IgD-negative memory B cell (primary cell): ENCODE measurements around the gene GPR179. TPM values are rescaled to one million over a fixed set of nuclear protein-coding genes. Genes with fewer than 3 reads are reported as not detected.
A peak's percentile ranks its signal among the peaks of the same experiment; 100 is the strongest.

Experiments
- H3K27ac Mint-ChIP-seq, 3 donors: one replicate each; pipeline ENCODE4 v1.8.0; 2020 to 2022; ENCODE audit warnings: mild to moderate bottlenecking in 3 of 3, mixed read lengths in 3 of 3, moderate library complexity in 1 of 3
- H3K27me3 Mint-ChIP-seq: one replicate; pipeline ENCODE4 v1.8.0; 2021; ENCODE audit warnings: mixed read lengths
- H3K36me3 Mint-ChIP-seq: one replicate; pipeline ENCODE4 v1.8.0; 2020; ENCODE audit warnings: mild to moderate bottlenecking, mixed read lengths
- H3K4me1 Mint-ChIP-seq, 3 donors: one replicate each; pipeline ENCODE4 v1.8.0; 2020 to 2022; ENCODE audit warnings: mixed read lengths in 3 of 3, mild to moderate bottlenecking in 1 of 3
- H3K4me3 Mint-ChIP-seq, 4 donors: one replicate each; pipeline ENCODE4 v1.8.0; 2020 to 2022; ENCODE audit warnings: mild to moderate bottlenecking in 4 of 4, mixed read lengths in 4 of 4, moderate library complexity in 3 of 4
- H3K9me3 Mint-ChIP-seq, 3 donors: one replicate each; pipeline ENCODE4 v1.8.0; 2020 to 2021; ENCODE audit warnings: mixed read lengths in 3 of 3, mild to moderate bottlenecking in 1 of 3
- polyA plus RNA-seq: library from polyadenylated mRNA; unstranded; fragments of 300-500 nt; fragmentation: Illumina TruSeq; gene quantifications from one replicate; pipeline ENCODE4 v1.2.3, GENCODE V29; 2021

The GPR179 gene
- polyA plus RNA-seq, 1 donor from 2014 or later = not detected

DNA sequence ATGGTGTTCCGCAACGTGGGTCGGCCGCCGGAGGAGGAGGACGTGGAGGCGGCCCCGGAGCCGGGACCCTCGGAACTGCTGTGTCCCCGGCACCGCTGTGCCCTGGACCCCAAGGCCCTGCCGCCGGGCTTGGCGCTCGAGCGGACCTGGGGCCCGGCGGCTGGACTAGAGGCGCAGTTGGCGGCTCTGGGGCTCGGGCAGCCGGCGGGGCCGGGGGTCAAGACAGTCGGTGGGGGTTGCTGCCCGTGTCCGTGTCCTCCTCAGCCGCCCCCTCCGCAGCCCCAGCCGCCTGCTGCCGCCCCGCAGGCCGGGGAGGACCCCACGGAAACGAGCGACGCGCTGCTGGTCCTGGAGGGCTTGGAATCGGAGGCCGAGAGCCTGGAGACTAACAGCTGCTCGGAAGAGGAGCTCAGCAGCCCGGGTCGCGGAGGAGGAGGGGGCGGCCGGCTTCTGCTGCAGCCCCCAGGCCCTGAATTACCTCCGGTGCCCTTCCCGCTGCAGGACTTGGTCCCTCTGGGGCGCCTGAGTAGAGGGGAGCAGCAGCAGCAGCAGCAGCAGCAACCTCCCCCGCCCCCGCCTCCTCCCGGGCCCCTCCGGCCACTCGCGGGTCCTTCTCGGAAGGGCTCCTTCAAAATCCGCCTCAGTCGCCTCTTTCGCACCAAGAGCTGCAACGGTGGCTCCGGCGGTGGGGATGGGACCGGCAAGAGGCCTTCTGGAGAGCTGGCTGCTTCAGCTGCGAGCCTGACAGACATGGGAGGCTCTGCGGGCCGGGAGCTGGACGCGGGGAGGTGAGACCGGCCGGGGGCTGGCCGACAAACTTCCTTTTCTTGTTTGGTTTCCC, 8.7 kb upstream of the GPR179 start:
- Mint-ChIP-seq H3K4me1 (peaks cover 28 to 38% (median 34%) of the 10 kb centered on the region in 3 donors), H3K4me3 (peak overlapping the region; percentile 83 to 95 (median 94)), H3K36me3 (peaks cover 4% of the 10 kb centered on the region), H3K27me3 (no peaks in the 10 kb centered on the region), H3K9me3 (no peaks in the 10 kb centered on the region), H3K27ac (peak overlapping the region; percentile 31 to 69 (median 62))

DNA sequence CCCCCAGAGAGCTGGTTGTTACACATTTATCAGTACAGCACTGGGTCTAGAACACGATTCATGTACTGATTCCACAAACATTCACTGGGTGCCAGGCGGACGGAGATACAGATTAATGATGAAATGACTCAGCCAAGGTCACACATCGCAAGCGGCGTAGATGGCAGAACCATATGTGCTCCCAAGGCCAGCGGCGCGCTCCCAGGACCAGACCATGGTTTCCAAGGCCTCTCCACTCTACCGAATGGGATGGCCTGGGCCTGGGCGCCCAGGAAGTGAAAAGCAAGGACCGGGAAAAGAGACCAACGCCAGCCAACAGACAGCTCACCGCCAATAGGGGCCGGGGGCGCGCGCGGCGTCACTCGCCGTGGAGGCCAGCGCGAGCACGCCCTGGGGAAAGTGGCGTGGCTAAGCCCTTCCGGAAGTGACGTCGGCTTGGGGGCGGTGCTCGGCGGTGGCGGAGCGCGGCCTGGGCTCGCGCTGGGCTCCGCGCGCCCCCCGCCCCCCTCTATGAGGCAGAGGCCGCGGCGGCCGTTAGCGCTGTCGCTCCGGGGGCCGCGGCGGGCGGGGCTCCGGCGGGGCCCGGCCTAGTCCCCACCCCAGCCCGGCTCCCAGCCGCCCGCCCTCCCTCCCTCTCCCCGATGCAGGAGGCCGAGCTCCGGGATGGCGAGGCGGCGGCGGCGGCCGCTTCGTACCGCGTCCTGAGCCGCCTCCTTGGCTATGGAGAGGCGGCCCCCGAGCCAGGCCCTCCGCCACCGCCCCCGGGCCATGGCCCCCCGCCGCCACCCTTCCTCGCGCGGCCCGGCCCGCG, 7.9 kb upstream of the GPR179 start, which contains the start of gene SOCS7:
Gene SOCS7, plus strand, starts transcription at position 433 of the 811 bp plus-strand sequence. Its CDS starts 209 bp downstream, at position 642.
- H3K27ac Mint-ChIP-seq = peak within 1 kb of the TSS; percentile 62 to 96 (median 69)
- no peaks in the 10 kb centered on the region for H3K9me3 Mint-ChIP-seq
- H3K27me3 Mint-ChIP-seq = no peaks in the 10 kb centered on the region
- H3K36me3 Mint-ChIP-seq = peaks cover 1% of the 10 kb centered on the region
- H3K4me1 Mint-ChIP-seq = peaks cover 23 to 34% (median 29%) of the 10 kb centered on the region in 3 donors
- H3K4me3 Mint-ChIP-seq = peak within 1 kb of the TSS; percentile 93 to 100 (median 98)

DNA sequence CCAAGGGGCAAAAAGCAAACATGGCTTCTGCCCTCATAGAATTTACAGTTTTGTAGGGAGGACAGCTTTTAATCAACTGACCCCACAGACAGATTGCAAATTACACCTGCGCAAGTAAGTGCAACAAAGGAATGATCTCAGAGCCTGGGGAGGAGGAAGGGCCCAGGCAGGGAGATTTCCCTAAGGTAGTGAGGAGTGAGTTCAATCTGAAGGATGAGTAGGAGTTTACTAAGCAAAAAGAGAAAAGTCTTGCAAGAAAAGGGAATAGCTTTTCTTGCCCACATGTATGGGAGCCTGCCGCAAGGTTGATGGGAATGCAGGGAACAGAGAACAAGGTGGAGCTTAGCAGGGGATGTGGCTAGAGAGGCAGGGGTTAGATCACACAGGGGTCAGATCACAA, 6.3 kb upstream of the GPR179 start:
- H3K9me3 Mint-ChIP-seq = no peaks in the 10 kb centered on the region
- peak overlapping the region in 3 of 4 donors; percentile 58 to 85 (median 70) for H3K4me3 Mint-ChIP-seq
- peak overlapping the region in 1 of 3 donors; percentile 23 for H3K27ac Mint-ChIP-seq
- H3K36me3 Mint-ChIP-seq = peaks cover 1% of the 10 kb centered on the region
- H3K4me1 Mint-ChIP-seq = peaks cover 16 to 29% (median 28%) of the 10 kb centered on the region in 3 donors
- peaks cover 1% of the 10 kb centered on the region for H3K27me3 Mint-ChIP-seq

DNA sequence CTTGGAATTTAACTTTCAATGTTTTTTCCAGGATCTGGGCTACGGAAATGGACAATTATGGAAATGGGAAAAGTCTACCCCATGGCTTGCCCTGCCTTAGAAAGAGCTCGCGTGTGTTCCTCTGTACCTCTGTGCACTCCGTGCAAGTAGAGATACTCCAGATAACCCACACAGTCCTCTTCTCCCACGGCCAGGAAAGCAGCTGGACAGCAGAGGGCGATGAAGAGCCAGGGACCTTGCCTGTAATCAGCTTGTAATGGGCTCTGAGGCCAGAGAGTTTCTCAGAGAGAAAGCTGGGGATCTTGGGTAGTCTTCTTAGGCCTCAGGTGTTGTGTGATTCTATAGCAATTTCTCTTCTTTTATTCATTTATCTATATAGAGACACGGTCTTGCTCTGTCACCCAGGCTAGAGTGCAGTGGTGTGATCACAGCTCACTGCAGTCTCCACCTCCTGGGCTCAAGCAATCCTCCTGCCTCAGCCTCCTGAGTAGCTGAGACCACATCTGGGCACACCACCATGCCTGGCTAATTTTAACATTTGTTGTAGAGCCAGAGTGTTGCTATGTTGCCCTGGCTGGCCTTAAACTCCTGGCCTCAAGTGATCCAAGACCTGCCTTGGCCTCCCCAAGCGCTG, 5.5 kb upstream of the GPR179 start:
- no peaks in the 10 kb centered on the region for H3K9me3 Mint-ChIP-seq
- peaks cover 3% of the 10 kb centered on the region for H3K36me3 Mint-ChIP-seq
- H3K4me1 Mint-ChIP-seq = peaks cover 9 to 23% (median 20%) of the 10 kb centered on the region in 3 donors
- peaks cover 1% of the 10 kb centered on the region for H3K27me3 Mint-ChIP-seq
- peak overlapping the region in 3 of 4 donors; percentile 5 to 85 (median 49) for H3K4me3 Mint-ChIP-seq
- H3K27ac Mint-ChIP-seq = peak overlapping the region in 1 of 3 donors; percentile 23

DNA sequence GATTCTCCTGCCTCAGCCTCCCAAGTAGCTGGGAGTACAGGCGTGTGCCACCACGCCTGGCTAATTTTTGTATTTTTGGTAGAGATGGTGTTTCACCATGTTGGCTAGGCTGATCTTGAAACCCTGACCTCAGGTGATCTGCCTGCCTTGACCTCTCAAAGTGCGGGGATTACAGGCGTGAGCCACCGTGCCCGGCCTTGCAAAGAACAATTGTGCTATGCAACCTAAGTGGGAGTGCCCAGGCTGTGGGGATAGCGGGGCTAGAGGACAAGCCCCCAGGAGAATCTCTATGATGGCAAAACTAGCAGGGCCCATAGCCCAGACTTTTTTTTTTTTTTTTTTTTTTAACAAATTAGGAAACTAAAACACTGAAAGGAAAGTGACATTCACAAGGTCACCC, 2.0 kb upstream of the GPR179 start:
- H3K36me3 Mint-ChIP-seq = peaks cover 3% of the 10 kb centered on the region
- peaks cover 4 to 8% (median 5%) of the 10 kb centered on the region in 3 donors for H3K4me1 Mint-ChIP-seq
- no peaks in the 10 kb centered on the region for H3K9me3 Mint-ChIP-seq
- no peak overlapping the region for H3K4me3 Mint-ChIP-seq
- H3K27ac Mint-ChIP-seq = no peak overlapping the region
- peaks cover 1% of the 10 kb centered on the region for H3K27me3 Mint-ChIP-seq

DNA sequence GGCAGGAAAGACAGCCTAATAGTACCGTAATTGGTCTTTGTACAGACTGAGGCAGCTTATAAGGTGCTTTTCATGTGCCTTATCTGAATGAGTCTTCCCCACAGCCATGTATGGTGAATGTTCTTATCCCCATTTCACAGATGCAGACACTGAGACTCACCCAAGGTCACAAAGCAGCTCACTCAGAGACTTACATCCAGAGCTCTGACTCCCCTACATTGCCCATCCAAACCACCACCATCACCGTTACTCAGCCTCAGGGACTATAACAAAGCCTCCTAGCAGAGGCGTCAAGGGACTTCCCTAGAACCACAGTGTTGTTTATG, 627 bp upstream of the GPR179 start:
- peaks cover 1% of the 10 kb centered on the region for H3K27me3 Mint-ChIP-seq
- peaks cover 4 to 6% (median 5%) of the 10 kb centered on the region in 3 donors for H3K4me1 Mint-ChIP-seq
- no peaks in the 10 kb centered on the region for H3K9me3 Mint-ChIP-seq
- H3K4me3 Mint-ChIP-seq = no peak overlapping the region
- peaks cover 3% of the 10 kb centered on the region for H3K36me3 Mint-ChIP-seq
- no peak overlapping the region for H3K27ac Mint-ChIP-seq

DNA sequence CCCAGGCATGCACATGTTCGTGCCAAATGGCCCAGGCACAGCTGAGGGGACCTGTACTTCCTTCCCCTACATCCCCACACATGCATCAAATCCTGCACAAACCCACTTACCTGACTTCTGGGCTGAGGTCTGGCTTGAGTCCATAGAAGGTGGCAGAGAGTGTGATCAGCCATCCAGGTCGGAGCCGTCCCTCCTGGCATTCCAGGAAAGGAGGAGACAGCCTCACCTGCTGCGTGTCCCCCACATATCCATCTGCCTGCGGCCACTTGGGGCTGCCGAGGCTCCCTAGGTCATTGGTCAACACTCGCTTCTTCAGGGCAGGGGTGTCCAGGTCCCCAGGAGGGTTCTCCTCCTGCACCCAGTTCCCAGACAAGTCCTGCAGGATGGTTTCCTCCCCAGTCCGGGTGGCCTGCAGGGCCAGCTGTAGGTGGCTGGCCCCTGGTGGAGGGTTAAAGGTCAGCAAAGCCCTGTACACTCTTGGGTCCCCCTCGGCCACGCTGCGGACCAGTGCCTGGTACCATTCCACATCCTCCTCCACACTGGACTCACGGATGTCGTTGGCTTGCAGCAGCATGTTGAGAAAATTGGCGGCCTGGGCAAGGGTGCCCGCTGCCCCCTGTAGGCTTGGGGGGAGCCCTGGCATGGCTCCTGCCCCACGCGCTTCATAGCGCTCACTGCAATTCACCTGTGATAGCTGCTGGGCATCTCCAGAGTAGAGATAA, 709 bp downstream of the GPR179 start:
- Mint-ChIP-seq H3K27me3 (peaks cover 1% of the 10 kb centered on the region), H3K36me3 (peaks cover 2% of the 10 kb centered on the region)

DNA sequence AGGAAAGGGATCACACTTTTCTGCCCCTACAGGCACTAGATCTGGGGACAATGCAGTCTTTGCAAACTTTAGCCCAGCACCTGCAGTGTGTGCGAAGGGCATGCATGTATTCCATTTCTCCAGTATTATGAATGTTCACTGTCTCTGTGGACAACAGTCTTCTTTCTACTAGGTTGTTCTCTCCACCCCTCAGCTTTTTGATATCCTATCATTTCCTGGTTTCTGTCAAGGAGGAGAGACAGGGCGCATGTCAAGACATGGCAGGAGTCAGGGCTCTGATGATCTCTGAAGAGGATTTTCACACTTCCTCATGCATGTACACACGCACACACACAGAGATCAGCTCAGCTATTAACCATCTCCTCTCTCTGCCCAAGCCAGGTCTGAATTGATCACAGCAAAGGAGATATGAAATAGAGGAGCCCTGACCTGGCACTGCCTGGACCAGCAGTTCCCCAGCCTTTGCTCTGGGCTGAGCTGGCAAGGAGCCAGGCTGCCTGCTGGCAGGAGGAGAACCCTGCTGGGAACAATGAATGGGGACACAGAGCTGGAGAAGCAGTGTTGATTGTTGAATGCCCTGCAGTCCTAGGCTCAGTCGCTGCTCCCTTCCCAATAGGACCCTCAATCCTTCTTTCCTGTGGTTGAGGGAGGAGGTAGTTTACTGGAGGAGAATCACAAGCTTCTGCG, 2.6 kb downstream of the GPR179 start:
- Mint-ChIP-seq H3K9me3 (no peaks in the 10 kb centered on the region), H3K27me3 (peaks cover 1% of the 10 kb centered on the region), H3K4me3 (no peak overlapping the region), H3K4me1 (no peaks in the 10 kb centered on the region), H3K27ac (no peak overlapping the region), H3K36me3 (peaks cover 2% of the 10 kb centered on the region)

More for the DNA sequence above, 709 bp downstream of the GPR179 start:
- H3K27ac Mint-ChIP-seq = no peak overlapping the region
- no peaks in the 10 kb centered on the region for H3K9me3 Mint-ChIP-seq
- no peaks in the 10 kb centered on the region for H3K4me1 Mint-ChIP-seq
- peak overlapping the region in 1 of 4 donors; percentile 63 for H3K4me3 Mint-ChIP-seq

DNA sequence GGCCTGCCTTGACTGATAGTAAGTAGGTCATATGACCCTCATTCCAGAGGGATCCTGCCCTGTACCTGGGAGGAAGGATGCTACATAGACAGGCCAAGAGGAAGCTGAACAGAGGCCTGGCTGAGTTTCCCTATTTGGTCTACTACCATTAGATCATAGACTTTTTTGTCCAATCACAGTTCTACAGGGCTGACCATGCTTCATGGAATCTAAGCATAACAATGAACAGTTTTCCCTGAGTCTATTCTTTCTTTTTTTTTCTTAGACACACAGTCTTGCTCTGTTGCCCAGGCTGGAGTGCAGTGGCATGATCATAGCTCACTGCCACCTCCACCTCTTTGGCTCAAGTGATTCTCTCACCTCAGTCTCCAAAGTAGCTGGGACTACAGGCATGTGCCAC, 3.9 kb downstream of the GPR179 start:
- H3K36me3 Mint-ChIP-seq = peaks cover 2% of the 10 kb centered on the region
- H3K4me1 Mint-ChIP-seq = no peaks in the 10 kb centered on the region
- H3K27me3 Mint-ChIP-seq = peaks cover 2% of the 10 kb centered on the region
- no peak overlapping the region for H3K27ac Mint-ChIP-seq
- H3K4me3 Mint-ChIP-seq = no peak overlapping the region
- no peaks in the 10 kb centered on the region for H3K9me3 Mint-ChIP-seq

DNA sequence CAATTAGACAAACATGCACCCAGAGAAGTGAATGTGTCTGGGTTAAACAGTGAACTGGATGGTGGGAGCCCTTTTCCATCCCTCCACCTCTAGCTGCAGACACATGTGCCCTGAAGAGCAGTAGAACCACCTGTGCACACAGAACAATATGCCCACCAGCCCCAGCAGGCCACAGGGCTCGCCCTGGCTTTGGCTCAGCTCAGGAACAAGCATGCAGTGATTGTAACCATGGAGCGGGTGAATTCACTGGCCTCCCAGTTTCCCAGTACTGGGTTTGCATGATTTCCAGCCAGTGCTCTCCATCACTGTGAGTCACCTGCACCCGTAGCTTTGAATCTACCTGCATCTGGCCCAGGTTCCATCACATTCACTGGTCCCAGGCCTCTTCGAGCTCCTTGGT, 5.2 kb downstream of the GPR179 start:
- no peaks in the 10 kb centered on the region for H3K4me1 Mint-ChIP-seq
- peaks cover 4% of the 10 kb centered on the region for H3K27me3 Mint-ChIP-seq
- H3K36me3 Mint-ChIP-seq = no peaks in the 10 kb centered on the region
- no peak overlapping the region for H3K4me3 Mint-ChIP-seq
- H3K9me3 Mint-ChIP-seq = no peaks in the 10 kb centered on the region
- H3K27ac Mint-ChIP-seq = no peak overlapping the region

DNA sequence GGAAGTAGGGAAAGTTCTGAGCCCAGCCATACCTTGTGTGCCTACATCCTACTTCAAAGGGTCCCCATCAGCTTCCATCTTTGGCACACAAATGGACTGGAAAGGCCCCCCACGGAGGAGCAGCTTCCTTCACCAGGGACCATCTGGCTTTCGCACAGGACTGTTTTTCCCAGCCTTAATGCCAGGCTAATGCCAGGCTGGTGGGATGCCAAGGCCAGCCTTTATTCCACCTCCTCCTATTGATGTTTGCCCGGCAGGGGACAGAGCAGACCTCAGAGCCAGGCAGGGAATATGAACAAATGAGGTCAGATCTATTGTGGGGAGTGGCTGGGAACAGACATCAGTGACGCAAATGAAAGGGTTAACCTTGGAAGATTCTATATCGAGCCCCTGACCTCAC, 5.7 kb downstream of the GPR179 start:
- Mint-ChIP-seq H3K36me3 (no peaks in the 10 kb centered on the region), H3K27ac (no peak overlapping the region), H3K4me3 (no peak overlapping the region), H3K4me1 (no peaks in the 10 kb centered on the region), H3K27me3 (peaks cover 7% of the 10 kb centered on the region), H3K9me3 (no peaks in the 10 kb centered on the region)

DNA sequence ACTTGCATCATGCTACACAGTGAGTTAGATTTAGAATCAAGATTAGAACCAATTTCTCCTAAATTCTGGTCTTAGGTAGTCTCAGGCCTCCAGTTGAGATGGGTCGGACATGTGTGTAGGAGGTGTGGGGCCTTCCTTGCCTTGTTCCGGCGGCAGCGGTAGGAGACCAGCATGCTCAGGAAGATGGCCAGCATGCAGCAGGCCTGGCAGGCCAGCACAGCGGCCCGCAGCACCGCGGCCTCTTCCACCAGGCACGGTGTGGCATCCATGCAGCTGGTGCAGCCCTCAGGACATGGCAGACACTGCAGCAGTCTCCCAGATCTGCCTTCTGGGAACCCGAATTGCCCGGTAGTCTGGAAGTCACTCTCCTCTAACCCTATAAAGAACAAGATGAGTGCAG, 6.9 kb downstream of the GPR179 start:
- peaks cover 7% of the 10 kb centered on the region for H3K27me3 Mint-ChIP-seq
- H3K27ac Mint-ChIP-seq = no peak overlapping the region
- no peak overlapping the region for H3K4me3 Mint-ChIP-seq
- H3K36me3 Mint-ChIP-seq = no peaks in the 10 kb centered on the region
- no peaks in the 10 kb centered on the region for H3K9me3 Mint-ChIP-seq
- no peaks in the 10 kb centered on the region for H3K4me1 Mint-ChIP-seq

DNA sequence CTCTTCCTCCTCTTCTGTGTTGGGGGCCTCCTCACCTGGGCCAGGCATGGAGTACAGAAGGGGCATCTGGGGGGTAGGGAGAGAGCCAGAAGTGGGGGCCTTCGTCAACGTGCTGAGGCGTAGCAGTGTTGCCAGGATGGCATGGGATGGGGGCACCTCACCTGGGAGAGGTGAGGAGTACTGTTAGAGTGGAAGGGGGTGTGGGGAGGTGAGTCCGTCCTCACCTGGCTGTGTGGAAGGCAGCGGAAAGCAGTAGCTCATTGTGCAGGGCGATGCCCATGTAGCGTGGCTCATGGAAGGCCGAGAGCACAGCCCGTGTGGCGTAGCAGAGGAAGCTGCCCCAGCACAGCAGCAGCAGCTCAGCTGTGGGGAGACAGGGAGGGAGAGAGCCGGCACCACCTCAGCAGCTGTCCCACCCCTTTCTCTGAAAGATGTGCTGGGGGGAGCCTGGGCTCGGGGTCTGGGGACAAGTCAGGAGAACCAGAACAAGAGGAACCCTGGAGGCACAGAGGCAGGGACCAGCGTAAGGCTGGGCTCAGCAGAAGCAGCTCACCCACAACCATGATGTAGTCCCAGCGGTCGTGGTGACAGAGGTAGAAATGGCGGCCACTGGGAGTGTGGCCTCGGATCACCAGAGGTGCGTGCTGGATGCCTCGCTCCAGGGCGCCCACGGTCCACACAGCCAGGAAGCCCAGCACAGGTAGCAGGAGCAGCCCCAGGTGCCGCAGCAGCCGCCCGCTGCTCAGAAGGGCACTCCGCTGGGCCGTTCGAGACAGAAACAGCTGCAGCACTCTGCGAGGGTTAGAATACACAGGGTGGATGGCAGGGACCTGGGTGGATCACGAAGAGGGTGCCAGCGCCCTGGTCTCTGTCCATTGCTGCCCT, 9.0 kb downstream of the GPR179 start:
- Mint-ChIP-seq H3K36me3 (no peaks in the 10 kb centered on the region), H3K9me3 (no peaks in the 10 kb centered on the region), H3K27me3 (peaks cover 17% of the 10 kb centered on the region), H3K27ac (no peak overlapping the region), H3K4me3 (no peak overlapping the region), H3K4me1 (no peaks in the 10 kb centered on the region)
